Suprapubic skin (tissue), 4 donors: Measurements from ENCODE around the gene GAB4.

Source experiments
- CTCF ChIP-seq, 2 donors: fragments of 200-600 bp in 1 of 2; fragments of 450-650 bp in 1 of 2; sonication (generic) in 1 of 2; IDR thresholded peaks; one replicate each; pipeline ENCODE4 v1.5.1; 2016 to 2019; ENCODE audit warnings: antibody characterized with exemption in 2 of 2, mild to moderate bottlenecking in 1 of 2, moderate library complexity in 1 of 2
- EP300 ChIP-seq: sonication (generic); formaldehyde crosslinking; IDR thresholded peaks from one replicate; pipeline ENCODE4 v1.6.1; 2017; ENCODE audit warnings: antibody characterized with exemption
- POLR2A ChIP-seq, 2 donors: fragments of 450-650 bp; IDR thresholded peaks; one replicate each; pipeline ENCODE4 v1.6.1; 2017; ENCODE audit warnings: antibody characterized with exemption in 2 of 2, mild to moderate bottlenecking in 2 of 2, moderate library complexity in 2 of 2
- POLR2AphosphoS5 ChIP-seq, 3 donors: sonication (generic); formaldehyde crosslinking; IDR thresholded peaks; one replicate each; pipeline ENCODE4 v1.6.1; 2017; ENCODE audit warnings: antibody characterized with exemption in 3 of 3

- TF ChIP-seq EP300 = no peak
- TF ChIP-seq CTCF (IDR thresholded peaks at IDR 0.05) = no peak
- TF ChIP-seq POLR2A (IDR thresholded peaks at IDR 0.05) = no peak
- no peak for TF ChIP-seq POLR2AphosphoS5 (IDR thresholded peaks at IDR 0.05)
Measured at GRCh38 chr22:16956290-16956689, 51.7 kb downstream of the GAB4 start.
